Measurements from ENCODE around the gene SLC12A8.
A peak's percentile ranks its signal among the peaks of the same experiment; 100 is the strongest.

SLC12A8 gene

GRCh38 chr3:125069968-125070745 is 142.4 kb downstream of the SLC12A8 start:
- no peak for DNase-seq

DNA sequence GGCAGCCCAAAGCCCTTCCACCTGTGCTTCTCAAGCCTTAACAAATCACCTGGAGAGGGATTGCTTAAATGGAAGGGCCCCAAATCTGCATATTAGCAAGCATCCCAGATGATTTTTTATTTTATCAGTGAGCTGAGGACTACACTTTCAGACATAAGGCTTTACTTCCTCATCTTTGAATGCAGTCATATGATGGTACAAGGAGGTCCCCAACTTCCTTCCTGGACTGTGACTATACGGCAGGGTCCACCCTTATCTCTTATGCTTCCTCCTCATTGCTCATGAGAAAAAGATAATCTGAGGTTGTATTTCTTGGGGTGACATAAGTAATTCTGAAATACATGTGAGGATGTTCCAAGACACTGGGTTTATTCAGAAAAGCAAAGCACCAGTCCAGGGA is 143.1 kb downstream of the SLC12A8 start:
- no peak for DNase-seq

DNA sequence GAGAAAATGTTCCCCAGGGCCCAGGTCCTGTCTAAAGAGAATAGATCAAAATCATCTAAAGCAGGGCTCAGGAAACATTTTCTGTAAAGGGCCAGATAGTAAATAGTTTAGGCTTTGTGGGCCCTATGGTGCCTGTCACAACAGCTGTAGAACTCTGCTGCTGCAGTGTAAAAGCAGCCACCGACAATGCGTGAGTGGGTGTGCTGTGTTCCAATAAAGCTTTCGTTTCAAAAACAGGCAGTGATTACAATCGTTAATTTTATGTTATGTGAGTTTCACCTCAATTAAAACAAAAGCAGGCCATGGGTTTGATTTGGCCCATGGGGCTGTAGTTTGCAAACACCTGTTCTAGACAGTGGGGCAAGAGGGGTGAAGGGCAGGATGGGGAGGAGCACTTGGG is 144.3 kb downstream of the SLC12A8 start:
- no peak for DNase-seq

- DNase-seq: no peak
Measured at GRCh38 chr3:125067225-125067624, 145.3 kb downstream of the SLC12A8 start.

DNA sequence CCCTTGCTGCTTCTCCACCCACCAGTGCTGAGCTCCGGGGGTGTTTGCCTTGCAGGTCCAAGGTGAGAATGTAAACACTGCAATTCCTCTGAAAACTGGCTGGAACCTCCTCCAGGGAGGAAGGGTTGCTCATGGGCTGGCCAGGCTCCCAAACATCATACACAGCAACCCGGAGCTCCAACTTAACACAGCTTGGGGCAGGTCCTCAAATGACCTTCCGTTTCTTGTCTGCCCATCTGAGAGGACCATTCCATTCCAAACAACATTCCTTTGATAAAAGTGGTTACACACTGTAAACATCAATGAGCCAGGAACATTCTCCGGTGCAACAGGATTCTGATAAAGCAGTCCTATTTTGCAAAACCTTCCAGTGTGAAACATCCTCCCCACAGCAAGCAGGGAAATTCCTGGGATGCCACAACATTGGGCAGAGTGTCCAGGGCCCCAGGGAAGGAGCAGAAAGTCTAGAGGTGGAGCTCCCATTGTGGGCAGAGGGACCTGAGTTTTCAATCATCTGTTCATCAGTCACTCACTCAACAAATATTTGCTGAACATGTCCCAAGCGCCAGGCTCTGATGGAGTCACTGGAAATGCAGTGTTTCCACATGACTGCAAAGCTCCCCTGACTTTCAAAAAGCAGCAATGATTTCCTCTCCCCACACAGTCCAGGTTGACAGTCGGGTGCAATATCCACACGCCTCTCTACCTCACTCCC is 149.5 kb downstream of the SLC12A8 start:
- DNase-seq: no peak

- no peak for DNase-seq
Measured at GRCh38 chr3:125061646-125062045, 150.9 kb downstream of the SLC12A8 start.

DNA sequence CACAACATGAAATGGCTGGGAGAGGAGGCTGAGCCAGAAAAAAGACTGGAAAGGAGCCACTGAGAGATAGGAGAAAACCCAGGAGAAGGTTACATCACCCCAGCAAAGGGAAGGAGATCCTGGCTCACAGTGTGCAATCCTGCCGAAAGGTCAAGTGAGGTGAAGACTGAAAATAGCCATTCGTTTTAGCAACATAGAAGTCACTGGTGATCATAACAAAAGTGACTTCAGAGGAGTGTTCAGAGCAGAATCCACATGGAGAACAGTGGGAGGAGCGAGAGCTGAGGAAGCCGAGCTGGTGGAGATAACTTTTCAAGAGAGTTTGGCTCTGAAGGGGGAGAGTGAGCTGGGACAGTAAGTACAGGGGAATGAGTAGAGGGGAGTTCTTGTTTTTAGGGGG is 151.4 kb downstream of the SLC12A8 start:
- no peak for DNase-seq

GRCh38 chr3:125059488-125060245 is 152.9 kb downstream of the SLC12A8 start:
- peak; percentile 29 for DNase-seq

DNA sequence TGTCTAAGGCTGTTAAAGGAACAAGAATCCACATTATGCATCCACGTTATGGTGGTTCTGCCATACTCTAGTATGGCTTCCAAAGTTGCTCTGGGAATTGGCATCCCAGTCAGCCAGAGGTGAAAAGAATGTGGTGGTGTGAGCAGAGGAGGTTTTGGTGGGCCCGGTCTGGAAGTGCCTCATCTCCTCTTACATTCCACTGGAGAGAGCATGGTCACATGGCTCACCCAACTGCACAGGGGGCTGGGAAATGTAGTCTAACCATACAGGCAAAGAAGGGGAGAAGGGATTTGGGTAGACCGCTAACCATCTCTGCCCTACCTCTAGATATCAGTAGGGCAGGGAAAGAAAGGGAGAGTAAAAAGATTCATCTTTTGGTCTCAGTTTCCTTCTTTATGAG is 153.6 kb downstream of the SLC12A8 start:
- DNase-seq: no peak

GRCh38 chr3:125058529-125058928 is 154.0 kb downstream of the SLC12A8 start:
- DNase-seq: no peak

GRCh38 chr3:125057186-125057850 is 155.2 kb downstream of the SLC12A8 start:
- DNase-seq: no peak

GRCh38 chr3:125055913-125056745 is 156.4 kb downstream of the SLC12A8 start, which contains the start of gene HEG1:
Gene HEG1, minus strand, starts transcription at chr3:125055997. Its CDS starts 107 bp downstream, at chr3:125055890.
- peak; percentile 26 for DNase-seq

DNA sequence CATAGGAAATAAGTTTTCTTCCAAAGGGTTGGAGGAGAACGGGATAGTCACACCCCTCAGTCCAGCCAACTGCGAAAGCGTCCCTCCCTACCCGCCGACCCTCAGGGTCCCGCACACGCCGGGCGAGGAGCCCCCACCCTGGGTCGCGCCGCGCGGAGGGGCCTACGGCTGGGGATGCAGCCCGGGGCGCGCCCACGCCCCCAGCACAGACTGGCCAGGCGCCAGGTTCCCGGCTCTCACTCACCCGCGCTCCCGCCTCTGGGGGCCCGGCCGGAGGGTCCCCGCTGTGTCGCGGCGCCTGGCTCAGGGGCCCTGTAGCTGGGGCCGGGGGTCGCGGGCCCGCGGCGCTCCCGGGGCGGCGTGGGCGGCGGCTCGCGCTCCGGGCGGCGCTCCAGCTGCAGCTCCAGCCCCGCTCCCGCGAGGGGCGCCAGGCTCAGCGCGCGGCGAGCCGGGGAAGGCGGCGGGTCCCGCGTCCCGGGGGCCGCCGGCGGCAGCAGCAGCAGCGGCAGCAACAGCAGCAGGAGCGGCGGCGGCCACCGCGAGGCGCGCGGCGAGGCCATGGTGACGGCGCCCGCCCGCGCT is 157.1 kb downstream of the SLC12A8 start:
- no peak for DNase-seq

DNA sequence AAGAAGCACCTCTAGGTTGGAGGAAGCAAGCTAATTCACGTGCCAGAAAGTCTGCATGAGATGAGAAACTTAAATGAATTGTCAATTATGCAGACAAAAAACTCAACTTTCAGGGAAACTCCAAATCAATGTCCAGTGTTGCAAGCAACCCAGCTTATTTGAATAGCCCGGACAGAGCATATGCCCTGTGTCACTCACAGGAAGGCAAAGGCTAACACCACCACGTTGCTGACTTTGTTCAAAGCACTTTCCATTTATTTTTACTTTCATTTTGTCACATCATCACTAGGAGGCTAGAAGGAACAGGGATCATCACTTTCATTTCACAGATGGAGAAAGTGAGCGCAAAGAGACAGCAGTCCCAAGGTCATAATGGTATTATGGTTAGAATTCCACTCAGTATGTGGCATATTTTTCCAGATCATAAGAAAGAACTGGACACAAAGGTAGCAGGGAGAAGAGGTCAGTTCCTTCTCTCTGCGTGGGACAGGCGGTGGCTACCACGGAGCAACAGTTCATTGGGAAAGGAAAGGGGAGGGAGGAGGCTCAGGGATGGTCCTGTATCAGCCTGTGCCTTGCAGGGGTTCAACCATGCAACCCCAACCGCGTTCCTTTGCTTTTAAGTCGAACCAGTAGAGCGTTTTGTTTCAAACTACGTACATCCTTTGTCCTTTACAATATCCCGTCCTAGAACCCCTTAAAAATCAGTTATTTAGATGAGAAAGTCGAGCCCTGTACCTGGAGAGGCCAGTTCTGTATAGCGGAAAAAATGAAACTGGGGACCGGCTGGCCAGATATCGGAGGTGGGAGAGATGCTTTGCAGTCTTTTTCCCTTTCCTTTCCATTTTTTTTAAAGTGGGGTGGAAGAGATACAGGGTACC is 157.9 kb downstream of the SLC12A8 start:
- no peak for DNase-seq

DNA sequence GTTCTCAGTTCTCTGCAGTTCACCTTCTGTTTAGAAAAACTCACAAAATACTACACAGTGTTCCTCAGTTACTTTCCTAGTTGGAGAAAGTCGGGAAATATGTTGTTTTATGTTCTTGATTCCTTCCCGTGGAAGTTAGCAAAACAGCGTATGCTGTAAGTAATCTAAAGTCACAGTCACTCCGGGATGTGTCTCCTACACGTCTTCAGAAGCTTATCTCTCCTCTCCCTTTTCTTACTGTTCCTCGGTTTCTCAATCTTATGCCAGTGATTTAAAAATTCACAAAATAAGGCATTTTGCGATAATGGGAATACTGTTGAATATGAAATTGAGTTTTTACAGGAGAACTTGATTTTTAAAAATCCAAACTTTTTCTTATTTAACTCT is 158.5 kb downstream of the SLC12A8 start:
- no peak for DNase-seq

GRCh38 chr3:125053304-125053699 is 159.2 kb downstream of the SLC12A8 start:
- no peak for DNase-seq

DNA sequence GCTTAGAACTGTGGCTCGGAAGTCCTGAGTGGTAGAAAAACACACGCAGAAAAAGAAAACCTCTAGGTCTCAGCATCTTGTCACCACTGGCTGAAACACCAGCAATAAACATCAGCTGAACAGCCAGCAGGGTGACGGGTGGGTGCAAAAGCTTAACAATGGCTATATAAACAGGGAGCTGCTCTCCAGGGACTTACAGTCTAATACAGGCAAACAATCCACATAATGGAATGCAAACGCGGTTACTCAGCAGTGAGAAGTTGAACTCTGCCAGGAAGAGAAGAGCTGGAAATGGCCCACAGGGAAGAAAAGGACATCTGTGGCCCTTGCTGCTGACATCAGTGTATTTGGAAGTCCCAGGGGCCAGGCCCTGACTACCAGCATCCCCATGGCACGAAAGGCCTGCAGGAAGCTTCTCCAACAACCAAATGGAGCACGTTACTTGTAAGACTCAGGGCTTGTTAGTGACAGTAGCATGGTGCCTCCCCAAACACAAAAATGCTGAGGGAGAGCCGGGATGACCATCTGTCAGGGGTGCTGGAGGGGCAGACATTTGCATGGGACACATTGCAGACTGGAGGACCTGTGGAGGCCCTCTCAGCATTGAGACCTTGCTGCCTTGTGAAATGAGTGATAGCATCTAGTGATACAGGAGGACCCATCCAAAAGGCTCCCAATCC is 159.8 kb downstream of the SLC12A8 start:
- peak; percentile 96 for DNase-seq

GRCh38 chr3:125051715-125052581 is 160.6 kb downstream of the SLC12A8 start:
- DNase-seq: no peak

GRCh38 chr3:125051205-125051604 is 161.3 kb downstream of the SLC12A8 start:
- DNase-seq: no peak
